HG03565 (cell line): ENCODE results near the gene PPY.
"Not testable (repeated sequence)": the region's sequence is repeated elsewhere in the genome, so short reads cannot be mapped to it uniquely, and the experiment has no call there.

Source experiments
- ATAC-seq: cut with Tn5 transposase; IDR thresholded peaks from one replicate; pipeline ENCODE4 v1.9.1; 2021; ENCODE audit warnings: mild to moderate bottlenecking, moderate library complexity; ENCODE audit not compliant: unreplicated experiment

The PPY gene, protein sequence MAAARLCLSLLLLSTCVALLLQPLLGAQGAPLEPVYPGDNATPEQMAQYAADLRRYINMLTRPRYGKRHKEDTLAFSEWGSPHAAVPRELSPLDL

DNA sequence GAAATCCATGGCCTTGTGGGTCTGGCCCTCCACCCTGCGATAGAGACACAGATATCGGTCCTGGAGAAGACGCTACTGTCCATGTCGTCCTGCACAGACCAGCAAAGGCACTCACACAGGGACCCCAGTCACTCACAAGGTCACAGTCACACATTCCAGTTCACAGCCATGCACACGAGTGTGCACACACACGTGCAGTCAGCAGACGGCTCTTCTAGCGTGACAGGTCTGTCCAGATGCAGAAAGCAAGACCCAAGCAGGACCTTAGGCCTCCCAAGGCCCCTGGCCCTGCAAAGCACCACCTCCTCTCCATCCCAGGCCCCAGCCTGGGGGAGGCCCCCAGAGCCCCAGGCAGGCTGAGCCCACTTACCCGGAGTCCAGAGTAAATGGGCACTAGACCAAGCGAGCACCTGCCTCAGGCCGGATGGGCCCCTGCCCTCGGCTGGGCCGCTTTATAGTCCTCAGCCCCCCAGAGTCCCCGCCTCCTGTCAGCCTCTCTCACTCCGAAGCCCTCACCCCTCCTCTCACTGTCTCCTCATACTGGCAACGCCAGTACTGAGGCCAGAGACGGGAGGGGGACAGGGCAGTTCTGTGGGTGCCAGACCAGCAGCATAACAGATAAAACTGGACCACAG lies at the start of gene PPY:
Gene PPY (minus strand): TSS at position 426 of the 635 bp plus-strand sequence. CDS start 822 bp downstream, outside the sequence.
- no peak for ATAC-seq

GRCh38 chr17:43988301-43988700 lies 46.0 kb upstream of the PPY start:
- no peak for ATAC-seq

GRCh38 chr17:43987131-43988021 lies 45.1 kb upstream of the PPY start:
- ATAC-seq = no peak

- ATAC-seq = no peak
These were observed 44.1 kb upstream of the PPY start for GRCh38 chr17:43986225-43986981.

DNA sequence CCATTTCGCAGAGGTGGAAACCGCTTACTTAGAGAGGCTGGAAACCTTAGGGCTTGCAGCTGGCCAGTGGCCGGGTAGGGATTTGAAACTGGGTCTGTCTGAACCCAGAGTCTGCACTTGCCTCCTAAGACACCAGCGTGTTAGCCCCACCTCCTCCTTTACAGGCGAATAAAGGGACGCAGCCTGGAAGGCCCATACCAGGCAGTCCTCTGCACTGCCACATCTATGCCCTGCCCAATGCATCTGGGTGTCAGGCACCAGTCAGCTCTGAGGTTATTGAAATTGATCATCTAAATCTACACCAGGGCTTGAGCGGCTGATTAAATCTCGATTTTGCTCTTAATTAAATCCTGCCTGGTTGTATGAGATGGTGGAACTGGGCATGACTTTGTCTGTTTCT lies 42.2 kb upstream of the PPY start:
- no peak for ATAC-seq

DNA sequence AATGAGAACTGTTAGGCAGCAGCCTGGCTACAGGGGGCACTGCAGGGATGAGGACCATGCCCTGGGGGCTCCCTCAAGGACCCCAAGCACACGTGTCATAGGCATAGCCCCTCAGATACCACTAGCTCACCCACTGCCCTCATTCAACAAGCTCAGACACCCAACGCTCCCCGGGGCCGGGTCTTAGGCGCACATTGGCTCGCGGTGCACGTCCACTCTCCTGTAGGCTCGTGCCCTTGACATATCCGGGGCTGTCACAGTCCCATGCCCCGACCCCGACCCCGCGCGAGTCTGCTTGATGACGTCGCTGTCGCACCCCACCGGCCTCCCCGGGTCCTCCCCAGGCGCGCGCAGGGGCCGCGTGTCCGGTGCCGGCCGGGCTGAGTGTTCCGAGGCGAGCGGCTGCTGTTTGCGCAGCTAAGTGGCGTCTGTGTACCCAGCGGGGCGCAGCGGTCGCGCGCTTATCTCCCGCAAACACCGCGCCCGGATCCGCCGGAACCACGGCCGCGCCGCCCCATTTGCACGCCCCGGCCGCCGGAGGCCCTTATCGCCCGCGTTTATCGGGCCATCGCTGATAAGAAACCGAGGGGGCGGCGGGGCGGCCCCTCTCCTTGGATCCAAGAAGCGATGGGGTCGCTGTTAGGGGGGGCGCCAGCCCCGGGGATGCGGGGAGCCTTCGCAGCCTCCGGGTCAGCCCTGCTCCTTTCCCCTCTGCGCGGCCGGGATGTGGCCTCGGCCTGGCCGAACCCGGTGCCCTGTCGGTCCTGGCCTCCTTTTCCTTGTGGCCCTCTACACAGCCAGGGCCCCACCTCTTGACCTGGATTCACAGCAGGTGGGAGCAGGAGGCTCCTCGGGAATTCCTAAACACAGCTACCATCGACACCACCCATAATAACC lies 41.5 kb upstream of the PPY start:
- no peak for ATAC-seq

DNA sequence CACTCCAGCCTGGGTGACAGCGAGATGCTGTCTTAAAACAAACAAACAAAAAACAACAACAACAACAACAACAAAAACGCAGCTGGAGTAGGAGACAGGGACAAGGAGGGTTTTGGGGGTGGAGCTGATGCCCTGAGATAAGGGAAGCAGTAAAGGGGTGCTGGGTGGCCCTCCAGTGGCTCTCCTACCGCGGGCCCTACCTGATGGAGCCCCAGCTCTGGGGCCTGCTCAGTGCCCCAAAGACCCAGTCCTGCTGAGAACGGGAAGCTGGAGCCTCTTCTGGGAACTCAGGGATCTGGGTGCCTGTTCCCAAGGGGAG lies 40.9 kb upstream of the PPY start:
- no peak for ATAC-seq

DNA sequence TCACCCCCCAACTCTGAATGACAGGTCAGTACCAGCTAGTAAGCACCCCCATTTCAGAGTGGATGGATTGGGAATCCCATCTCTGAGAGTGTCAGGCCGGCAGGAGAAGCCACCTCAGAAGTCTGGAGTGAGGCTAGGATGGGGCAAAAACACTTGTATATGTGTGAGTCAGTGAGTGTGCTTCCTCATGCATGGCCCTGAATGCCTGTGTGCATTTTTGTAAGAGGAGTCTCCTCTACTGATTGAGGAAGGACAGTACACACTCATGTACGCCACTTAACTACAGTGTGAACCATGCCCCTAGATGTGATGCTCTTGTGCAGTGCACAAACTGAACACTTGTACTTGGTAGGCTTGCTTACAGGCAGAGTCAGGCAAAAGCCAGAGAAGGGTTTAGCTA lies 39.9 kb upstream of the PPY start:
- ATAC-seq = no peak

- ATAC-seq = no peak
These were observed 37.4 kb upstream of the PPY start for GRCh38 chr17:43979671-43980070.

DNA sequence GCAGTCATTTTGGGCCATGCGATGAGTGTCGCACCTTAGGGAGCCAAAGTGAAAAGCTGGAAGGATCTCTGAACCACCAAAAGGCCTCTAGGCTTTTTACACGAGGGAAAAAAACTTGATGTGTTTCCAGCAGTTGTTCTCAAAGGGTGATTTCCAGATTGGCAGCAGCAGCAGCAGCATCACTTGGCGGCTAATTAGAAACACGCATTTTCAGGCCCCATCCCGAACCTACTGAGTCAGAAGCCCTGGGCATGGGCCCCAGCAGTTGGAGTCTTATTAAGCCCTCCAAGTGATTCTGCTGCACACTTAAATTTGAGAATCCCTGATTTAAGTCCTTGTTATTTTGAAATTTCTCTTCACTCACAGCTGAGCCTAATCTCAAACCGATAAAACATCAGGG lies 36.7 kb upstream of the PPY start:
- ATAC-seq = no peak

GRCh38 chr17:43978078-43978477 lies 35.8 kb upstream of the PPY start:
- ATAC-seq = no peak

DNA sequence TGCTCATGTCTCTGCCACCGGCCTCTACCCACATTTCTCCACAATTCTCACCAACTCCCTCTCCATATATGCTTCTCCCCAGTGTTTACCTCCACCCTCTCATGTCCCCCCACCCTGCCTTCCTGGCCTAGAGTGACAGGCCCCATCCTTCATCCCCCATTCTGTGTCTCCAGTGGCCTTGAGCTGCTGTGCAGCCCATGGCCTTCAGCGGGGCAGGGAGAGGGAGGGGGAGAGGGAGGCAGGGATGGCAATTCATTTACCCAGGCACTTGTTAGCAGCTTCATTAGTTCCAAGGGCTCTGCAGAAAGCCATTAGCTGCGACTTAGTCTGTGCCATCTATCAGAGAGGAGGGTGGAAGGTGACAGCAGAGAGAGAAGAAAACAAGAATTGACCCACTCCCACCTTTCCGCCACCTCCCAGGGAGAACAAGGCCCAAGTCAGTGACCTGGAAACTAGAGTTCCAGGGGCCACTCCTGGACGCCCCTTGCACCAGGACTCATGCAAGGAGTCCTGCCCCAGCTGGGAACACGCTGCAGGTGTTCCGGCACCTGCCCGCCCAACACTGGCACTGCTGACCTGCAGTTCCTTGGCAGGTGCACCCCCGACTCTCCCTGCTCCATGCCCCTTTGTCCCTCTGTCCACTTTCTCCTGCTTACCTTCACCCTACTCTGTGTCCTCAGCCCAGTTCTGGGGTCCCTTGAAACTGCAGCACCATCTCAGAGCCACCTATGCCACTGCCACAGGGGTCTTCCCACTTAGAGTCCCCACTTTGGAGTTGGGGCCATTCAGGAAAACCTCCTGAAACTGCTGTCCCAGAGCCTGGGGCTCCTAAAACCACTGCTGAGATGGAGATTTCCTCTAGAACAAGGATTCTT lies 34.9 kb upstream of the PPY start:
- ATAC-seq = no peak

GRCh38 chr17:43975898-43976297 lies 33.6 kb upstream of the PPY start:
- no peak for ATAC-seq

GRCh38 chr17:43974382-43975266 lies 32.3 kb upstream of the PPY start:
- ATAC-seq = no peak

DNA sequence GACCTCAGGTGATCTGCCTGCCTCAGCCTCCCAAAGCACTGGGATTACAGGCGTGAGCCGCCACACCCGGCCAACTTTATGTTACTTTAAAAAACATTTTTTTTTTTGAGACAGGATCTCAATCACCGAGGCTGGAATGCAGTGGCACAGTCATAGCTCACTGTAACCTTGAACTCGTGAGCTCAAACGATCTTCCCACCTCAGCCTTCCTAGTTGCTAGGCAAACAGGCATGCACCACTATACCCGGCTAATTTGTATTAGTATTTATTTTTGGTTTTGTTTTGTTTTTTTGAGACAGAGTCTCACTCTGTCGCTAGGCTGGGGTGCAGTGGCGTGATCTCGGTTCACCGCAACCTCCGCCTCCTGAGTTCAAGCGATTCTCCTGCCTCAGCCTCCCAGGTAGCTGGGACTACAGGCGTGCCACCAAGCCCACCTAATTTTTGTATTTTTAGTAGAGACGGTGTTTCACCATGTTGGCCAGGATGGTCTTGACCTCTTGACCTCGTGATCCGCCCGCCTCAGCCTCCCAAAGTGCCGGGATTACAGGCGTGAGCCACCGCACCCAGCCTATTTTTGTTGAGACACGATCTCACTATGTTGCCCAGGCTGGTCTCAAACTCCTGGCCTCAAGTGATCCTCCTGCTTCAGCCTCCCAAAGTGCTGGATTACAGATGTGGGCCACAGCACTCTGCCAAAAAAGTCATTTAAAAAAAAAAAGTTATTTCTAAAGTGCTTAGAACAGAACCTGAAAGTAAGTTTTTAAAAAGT lies 30.4 kb upstream of the PPY start:
- ATAC-seq = not testable (repeated sequence)

DNA sequence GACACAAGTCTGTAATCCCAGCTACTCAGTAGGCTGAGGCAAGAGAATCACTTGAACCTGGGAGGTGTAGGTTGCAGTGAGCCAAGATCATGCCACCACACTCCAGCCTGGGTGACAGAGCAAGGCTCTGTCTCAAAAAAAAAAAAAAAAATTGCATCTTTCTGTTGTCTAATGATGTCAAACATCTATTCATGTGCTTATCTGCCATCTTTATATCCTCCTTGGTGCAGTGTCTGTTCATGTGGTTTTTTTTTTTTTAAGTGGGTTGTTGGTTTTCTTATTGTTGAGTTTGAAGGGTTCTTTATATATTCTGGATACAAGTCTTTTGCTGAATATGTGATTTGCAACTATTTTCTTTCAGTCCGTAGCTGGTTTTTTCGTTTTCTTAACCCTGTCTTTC lies 29.2 kb upstream of the PPY start:
- not testable (repeated sequence) for ATAC-seq

DNA sequence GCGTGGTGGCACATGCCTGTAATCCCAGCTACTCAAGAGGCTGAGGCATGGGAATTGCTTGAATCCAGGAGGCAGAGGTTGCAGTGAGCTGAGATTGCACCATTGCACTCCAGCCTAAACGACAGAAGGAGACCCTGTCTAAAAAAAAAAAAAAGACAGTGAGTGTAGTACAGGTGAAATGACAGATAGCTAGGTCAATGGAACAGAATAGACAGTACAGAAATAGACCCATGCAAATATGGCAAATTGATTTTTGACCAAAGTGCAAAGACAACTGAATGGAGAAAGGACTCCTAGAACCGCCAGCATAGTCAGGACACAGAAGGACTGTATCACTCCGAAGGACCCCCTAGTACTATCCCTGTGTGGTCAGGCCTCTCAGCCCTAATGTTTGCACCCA lies 28.1 kb upstream of the PPY start:
- no peak for ATAC-seq
